Large intestine (tissue), 3 donors: ENCODE data around the gene CCDC187. TPM values are rescaled to one million over a fixed set of nuclear protein-coding genes. Genes with fewer than 3 reads are reported as not detected.
A peak's percentile ranks its signal among the peaks of the same experiment; 100 is the strongest.

ENCODE experiments used
- DNase-seq, 2 donors: peaks; one replicate each; pipeline versions ENCODE4 v3.0.0 to v3.0.0-alpha.2; 2013
- H3K27ac ChIP-seq: one replicate; pipeline ENCODE4 v1.5.1; 2013; ENCODE audit warnings: low read length
- H3K27me3 ChIP-seq: 2 replicates; pipeline ENCODE4 v1.6.1; 2013; ENCODE audit warnings: low read length; ENCODE audit not compliant: control insufficient read depth, insufficient read depth
- H3K36me3 ChIP-seq: 2 replicates; pipeline ENCODE4 v1.6.1; 2013; ENCODE audit warnings: low read length; ENCODE audit not compliant: control insufficient read depth, insufficient read depth
- H3K4me1 ChIP-seq: one replicate; pipeline ENCODE4 v1.6.1; 2013; ENCODE audit warnings: low read length; ENCODE audit not compliant: control insufficient read depth, insufficient read depth
- H3K4me3 ChIP-seq: one replicate; pipeline ENCODE4 v1.5.1; 2013; ENCODE audit warnings: low read length
- H3K9me3 ChIP-seq: one replicate; pipeline ENCODE4 v1.6.1; 2013; ENCODE audit warnings: mild to moderate bottlenecking, low read depth, low read length, moderate library complexity; ENCODE audit not compliant: control insufficient read depth
- WGBS: methylation state at CpG from one replicate; pipeline ENCODE4 v1.1.5; 2013; ENCODE audit warnings: low lambda C conversion rate; ENCODE audit not compliant: insufficient coverage; 5-methylcytosine and 5-hydroxymethylcytosine counted together
- polyA plus RNA-seq: library from polyadenylated mRNA; unstranded; fragments of 120-200 nt; gene quantifications from one replicate; pipeline ENCODE4 v1.2.1, GENCODE V29; 2013

The CCDC187 gene
- polyA plus RNA-seq, 1 donor = 2.0 TPM

DNA sequence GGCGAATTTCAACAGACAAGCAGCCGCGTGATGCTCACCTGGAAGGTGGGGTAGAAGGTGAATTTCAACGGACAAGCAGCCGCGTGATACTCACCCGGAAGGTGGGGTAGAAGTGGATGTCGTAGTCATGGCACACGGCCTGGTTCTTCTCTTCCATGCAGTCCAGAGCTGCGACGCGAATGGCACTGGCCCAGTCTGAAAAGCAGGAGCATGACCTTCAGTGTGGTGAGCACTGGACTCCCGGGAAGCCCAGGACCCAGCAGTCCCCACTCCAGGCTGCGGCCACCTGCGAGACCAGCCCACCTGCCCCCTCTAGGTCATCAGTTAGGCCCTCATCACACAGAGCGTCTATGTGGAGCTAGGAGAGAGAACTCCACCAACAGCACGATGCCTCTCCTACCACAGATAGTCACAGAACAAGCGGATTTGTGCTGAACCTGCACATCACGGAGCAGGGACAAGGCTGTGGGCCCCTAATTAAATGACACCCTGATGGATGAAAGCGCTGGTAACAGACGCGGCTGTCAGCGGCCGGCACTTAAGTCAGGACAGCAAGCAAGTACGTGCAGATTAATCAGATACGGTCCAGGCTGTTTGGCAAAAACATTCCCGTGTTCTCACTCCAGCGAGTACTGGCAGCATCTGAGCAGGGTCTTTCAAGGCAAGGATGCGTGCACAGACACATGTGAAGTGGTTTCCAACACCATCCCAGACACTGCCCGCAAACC is 77.0 kb downstream of the CCDC187 start:
- H3K4me3 ChIP-seq = no peak overlapping the region
- no peaks in the 10 kb centered on the region for H3K4me1 ChIP-seq
- 100% methylated on average over 1 of the region's 30 CpGs for WGBS
- peaks cover 27% of the 10 kb centered on the region for H3K36me3 ChIP-seq
- DNase-seq = no peak
- no peak overlapping the region for H3K27ac ChIP-seq
- H3K9me3 ChIP-seq = no peaks in the 10 kb centered on the region
- H3K27me3 ChIP-seq = no peaks in the 10 kb centered on the region

GRCh38 chr9:136225748-136226679 is 77.9 kb downstream of the CCDC187 start:
- 100% methylated on average over 1 of the region's 30 CpGs for WGBS
- no peak overlapping the region for H3K4me3 ChIP-seq
- no peaks in the 10 kb centered on the region for H3K27me3 ChIP-seq
- H3K27ac ChIP-seq = no peak overlapping the region
- no peaks in the 10 kb centered on the region for H3K4me1 ChIP-seq
- DNase-seq = peak; percentile 29 to 48
- H3K9me3 ChIP-seq = no peaks in the 10 kb centered on the region
- H3K36me3 ChIP-seq = peaks cover 31% of the 10 kb centered on the region

DNA sequence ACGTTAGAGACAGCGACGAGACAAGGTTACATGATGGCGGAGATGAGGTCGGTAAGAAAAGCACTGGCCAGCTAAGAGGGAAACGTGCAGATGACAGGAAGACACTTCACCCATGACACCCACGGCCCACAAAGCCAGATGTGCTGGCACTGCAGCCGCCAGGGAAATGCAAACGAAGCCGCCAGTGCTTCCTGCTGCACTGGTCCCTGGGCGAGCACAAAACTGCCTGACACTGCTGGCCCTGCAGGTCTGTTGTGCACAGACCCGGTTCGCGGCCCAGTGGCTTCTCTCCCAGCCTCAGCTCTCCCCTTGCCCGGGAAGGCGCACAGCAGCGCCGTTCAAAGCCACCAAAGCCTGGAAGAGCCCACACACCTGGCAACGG is 78.5 kb downstream of the CCDC187 start:
- no peak overlapping the region for H3K27ac ChIP-seq
- peaks cover 32% of the 10 kb centered on the region for H3K36me3 ChIP-seq

GRCh38 chr9:136223871-136224640 is 79.8 kb downstream of the CCDC187 start:
- 82% methylated on average over 3 of the region's 30 CpGs for WGBS
- no peak for DNase-seq
- Histone ChIP-seq H3K4me1 (no peaks in the 10 kb centered on the region), H3K27ac (no peak overlapping the region), H3K27me3 (no peaks in the 10 kb centered on the region), H3K9me3 (no peaks in the 10 kb centered on the region), H3K4me3 (no peak overlapping the region), H3K36me3 (peaks cover 36% of the 10 kb centered on the region)

More for the DNA sequence above, 78.5 kb downstream of the CCDC187 start:
- no peaks in the 10 kb centered on the region for H3K9me3 ChIP-seq
- DNase-seq = no peak
- no peak overlapping the region for H3K4me3 ChIP-seq
- no peaks in the 10 kb centered on the region for H3K4me1 ChIP-seq
- no peaks in the 10 kb centered on the region for H3K27me3 ChIP-seq
- WGBS = 98% methylated on average over 8 of the region's 19 CpGs

DNA sequence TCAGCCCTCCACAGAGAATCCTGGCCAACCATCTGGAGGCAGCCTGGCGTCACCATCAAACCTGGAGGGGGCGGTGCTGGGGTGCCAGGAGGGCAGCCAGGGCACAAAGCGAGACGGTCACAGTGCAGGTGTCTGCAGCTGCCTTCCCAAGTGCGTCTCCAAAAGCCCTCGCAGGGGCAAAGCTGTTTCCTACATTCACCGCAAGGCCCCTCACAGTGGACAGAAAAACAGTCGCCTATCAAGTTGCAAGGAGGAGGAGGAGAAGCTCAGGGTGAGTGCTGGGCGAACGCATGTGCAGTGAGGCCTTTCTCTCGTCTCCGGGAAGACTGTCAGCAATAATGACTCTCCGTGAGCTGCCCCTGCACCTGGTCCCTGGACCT is 81.0 kb downstream of the CCDC187 start:
- no peaks in the 10 kb centered on the region for H3K9me3 ChIP-seq
- no peak overlapping the region for H3K4me3 ChIP-seq
- H3K27ac ChIP-seq = no peak overlapping the region
- H3K27me3 ChIP-seq = no peaks in the 10 kb centered on the region
- no CpG with 5 or more reads among the region's 13 CpGs for WGBS
- no peaks in the 10 kb centered on the region for H3K4me1 ChIP-seq
- no peak for DNase-seq
- H3K36me3 ChIP-seq = peaks cover 44% of the 10 kb centered on the region

DNA sequence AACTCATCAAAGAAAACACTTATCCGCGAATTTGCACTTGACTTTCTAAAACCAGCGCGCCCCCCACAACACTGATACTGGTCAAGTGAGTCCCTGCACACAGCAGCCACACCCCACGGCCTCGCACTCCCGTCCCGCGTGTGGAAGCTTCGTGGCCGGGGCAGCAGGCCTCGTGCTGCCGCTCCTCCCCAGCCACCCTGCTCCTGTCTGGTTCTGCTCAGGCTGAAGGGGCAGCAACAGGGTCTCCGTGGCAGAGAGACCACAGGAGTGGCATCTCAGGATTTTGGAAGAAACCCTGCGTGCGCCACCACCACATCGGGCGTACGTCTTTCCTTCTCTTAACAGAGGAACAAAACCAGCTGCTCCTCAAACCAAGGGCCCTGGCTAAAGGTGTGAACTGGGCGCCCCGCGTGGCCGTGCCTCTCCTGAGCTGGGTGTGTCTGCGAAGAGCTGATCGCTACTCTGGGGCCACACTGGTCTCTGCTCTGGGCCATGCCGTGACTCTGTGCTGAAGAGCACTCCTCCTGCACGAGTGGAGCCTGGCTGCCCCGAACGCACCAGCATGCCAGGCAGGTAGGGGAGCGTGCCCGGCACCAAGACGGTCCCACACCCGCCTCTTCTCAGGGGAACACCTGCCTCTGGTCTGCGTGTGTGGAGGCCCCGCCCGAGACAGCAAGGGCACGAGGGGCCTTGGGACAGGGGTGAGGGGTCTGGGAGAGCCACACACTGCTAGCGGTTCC is 81.6 kb downstream of the CCDC187 start:
- Histone ChIP-seq H3K4me1 (no peaks in the 10 kb centered on the region), H3K27ac (no peak overlapping the region), H3K27me3 (no peaks in the 10 kb centered on the region), H3K9me3 (no peaks in the 10 kb centered on the region), H3K36me3 (peaks cover 44% of the 10 kb centered on the region), H3K4me3 (no peak overlapping the region)
- no CpG with 5 or more reads among the region's 38 CpGs for WGBS
- no peak for DNase-seq

- Histone ChIP-seq H3K4me3 (no peak overlapping the region), H3K4me1 (no peaks in the 10 kb centered on the region), H3K27ac (no peak overlapping the region), H3K36me3 (peaks cover 56% of the 10 kb centered on the region), H3K9me3 (no peaks in the 10 kb centered on the region), H3K27me3 (no peaks in the 10 kb centered on the region)
- WGBS = 100% methylated on average over 1 of the region's 15 CpGs
- no peak for DNase-seq
Measured at GRCh38 chr9:136220017-136220729, 83.7 kb downstream of the CCDC187 start.

DNA sequence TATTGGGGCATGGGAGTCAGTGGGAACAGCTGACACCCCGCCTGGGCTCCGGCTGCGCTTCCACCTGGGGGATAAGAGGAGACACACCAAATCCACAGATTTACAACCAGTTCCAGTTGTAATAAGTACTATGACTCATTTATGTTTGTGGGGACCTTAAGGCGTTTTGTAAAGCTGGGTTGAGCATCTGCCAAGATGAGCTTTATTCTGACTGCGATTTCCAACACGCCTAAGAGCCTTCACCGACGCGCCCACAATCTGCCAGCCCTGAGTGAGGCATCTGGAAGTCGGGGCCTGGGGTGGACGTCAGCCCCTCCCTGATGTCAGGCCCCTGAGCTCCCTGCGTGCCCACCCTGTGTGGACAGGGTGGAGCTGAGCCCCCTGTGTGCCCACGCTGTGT is 84.6 kb downstream of the CCDC187 start:
- WGBS = no CpG with 5 or more reads among the region's 13 CpGs
- Histone ChIP-seq H3K36me3 (peaks cover 62% of the 10 kb centered on the region), H3K27ac (no peak overlapping the region), H3K9me3 (peaks cover 2% of the 10 kb centered on the region), H3K4me1 (no peaks in the 10 kb centered on the region), H3K27me3 (no peaks in the 10 kb centered on the region), H3K4me3 (no peak overlapping the region)
- DNase-seq = no peak

GRCh38 chr9:136218673-136219072 is 85.2 kb downstream of the CCDC187 start:
- H3K4me3 ChIP-seq = no peak overlapping the region
- H3K9me3 ChIP-seq = peaks cover 5% of the 10 kb centered on the region
- peaks cover 62% of the 10 kb centered on the region for H3K36me3 ChIP-seq
- no peaks in the 10 kb centered on the region for H3K27me3 ChIP-seq
- H3K27ac ChIP-seq = no peak overlapping the region
- no CpG with 5 or more reads among the region's 15 CpGs for whole genome bisulfite sequencing
- no peak for DNase-seq
- H3K4me1 ChIP-seq = no peaks in the 10 kb centered on the region
